22Rv1 (cell line): ENCODE measurements around the gene ZNF423.

Experiments
- H3K27ac ChIP-seq: fragments of 450-650 bp; 2 replicates; pipeline ENCODE4 v1.5.1; 2017
- ZFX ChIP-seq: fragments of 450-650 bp; IDR thresholded peaks from 2 replicates; pipeline ENCODE4 v1.6.1; 2017; ENCODE audit warnings: antibody characterized with exemption, borderline replicate concordance
- TF ChIP-seq, protein P1 (sequence below): fragments of 450-650 bp; IDR thresholded peaks from 2 replicates; pipeline ENCODE4 v1.5.1; 2017; ENCODE audit warnings: mild to moderate bottlenecking

ZNF423 gene

DNA sequence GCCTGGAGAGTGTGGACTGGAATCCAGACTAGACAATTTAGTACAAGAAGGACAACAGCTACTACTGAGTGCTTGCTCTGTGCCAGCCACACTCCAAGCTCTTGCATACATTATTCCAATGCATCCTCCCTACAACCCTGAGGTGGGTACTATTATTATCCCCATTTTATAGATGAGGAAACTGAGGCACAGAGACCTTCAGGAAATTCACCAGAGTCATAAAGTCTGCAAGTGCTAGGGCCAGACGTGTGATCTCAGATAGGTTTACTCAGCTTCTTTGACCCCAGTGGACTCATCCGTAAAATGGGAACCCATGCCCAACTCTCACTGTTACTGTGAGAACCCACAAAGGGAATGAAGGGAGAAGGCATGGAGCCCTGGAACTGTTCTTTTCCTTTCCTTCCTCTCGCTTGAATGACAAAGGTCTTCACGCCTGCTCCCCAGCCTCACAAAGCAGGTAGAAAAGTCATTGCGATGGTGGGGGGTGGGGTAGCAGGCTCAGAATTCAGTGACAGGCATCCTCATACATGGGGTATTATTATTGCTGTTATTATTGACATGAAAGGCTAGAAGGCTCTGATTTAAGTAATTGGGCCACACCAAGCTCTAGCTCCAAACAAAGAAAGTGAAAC lies 160.0 kb downstream of the ZNF423 start:
- TF ChIP-seq ZFX: no peak
- TF ChIP-seq, protein P1, sequence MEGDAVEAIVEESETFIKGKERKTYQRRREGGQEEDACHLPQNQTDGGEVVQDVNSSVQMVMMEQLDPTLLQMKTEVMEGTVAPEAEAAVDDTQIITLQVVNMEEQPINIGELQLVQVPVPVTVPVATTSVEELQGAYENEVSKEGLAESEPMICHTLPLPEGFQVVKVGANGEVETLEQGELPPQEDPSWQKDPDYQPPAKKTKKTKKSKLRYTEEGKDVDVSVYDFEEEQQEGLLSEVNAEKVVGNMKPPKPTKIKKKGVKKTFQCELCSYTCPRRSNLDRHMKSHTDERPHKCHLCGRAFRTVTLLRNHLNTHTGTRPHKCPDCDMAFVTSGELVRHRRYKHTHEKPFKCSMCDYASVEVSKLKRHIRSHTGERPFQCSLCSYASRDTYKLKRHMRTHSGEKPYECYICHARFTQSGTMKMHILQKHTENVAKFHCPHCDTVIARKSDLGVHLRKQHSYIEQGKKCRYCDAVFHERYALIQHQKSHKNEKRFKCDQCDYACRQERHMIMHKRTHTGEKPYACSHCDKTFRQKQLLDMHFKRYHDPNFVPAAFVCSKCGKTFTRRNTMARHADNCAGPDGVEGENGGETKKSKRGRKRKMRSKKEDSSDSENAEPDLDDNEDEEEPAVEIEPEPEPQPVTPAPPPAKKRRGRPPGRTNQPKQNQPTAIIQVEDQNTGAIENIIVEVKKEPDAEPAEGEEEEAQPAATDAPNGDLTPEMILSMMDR: no peak
- no peak overlapping the region for H3K27ac ChIP-seq

DNA sequence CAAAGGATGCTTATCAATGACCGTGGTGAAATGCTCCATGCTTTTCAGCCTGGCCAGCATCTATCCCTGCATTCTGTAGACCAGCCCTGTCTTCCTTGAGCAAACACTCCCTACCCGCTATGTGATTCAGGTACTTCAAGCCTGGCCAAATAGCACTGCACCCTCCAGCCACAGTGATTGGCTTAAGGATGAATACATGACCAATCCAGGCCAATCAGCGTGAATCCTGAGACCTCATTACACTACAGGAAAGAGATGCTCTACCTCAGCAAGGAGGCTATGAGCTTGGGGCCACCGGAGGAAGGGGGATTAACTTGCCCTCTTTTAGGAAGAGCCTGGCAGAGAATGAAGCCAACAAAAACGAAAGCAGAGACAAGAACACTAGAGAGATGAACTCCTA lies 162.5 kb downstream of the ZNF423 start:
- no peak overlapping the region for H3K27ac ChIP-seq
- TF ChIP-seq ZFX: no peak
- TF ChIP-seq, protein P1: no peak

DNA sequence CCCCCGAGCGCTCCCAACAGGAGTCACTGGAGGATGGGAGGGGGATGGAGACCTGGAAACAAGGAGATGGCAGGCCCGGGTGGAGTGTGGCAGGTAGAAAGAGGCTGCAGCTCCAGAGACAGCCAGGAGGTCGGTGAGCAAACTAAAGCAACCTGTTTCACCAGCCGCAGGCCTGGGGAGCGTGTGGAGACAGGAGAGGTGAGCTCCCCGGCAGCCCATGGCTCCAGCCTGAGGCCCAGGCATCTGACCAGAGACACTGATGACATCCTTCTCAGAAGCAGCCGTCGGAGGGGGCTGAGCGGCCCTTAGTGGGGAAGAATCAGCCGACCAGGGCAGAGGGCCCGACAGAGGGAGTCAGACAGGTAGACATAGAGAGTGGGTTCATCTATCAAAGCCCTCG lies 165.1 kb downstream of the ZNF423 start:
- TF ChIP-seq, protein P1: no peak
- TF ChIP-seq ZFX: no peak
- H3K27ac ChIP-seq: no peak overlapping the region

DNA sequence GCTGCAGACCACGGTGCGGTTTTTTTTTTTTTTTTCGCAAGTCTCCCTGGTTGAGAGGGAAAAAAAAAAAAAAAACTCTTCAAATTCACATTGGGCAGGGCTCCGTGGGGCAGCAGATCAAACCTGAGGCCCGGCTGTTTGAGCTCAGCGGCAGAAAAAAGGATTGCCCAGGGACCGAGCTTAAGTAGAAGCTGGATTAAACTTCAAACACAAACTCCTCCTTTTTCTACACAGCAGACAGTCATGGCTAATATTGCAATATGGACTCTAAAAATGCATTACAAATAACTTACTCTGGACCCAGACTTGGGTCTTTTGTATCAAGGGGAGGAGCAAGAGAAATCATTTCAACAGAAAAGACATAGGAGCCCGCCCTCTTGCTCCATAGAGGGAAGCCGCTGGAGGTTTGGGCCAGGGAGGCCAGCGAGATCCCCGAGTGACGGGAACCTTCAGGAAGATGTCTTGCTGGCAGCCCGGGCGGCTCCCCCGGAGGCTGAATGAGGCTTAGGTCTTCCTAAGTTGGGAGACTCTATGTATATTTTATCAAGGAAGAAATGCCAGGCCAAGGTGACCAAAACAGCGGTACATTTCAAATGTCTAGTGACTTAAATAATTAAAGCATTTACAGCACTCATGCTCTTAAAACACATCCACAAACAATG lies 167.7 kb downstream of the ZNF423 start:
- TF ChIP-seq, protein P1: no peak
- no peak for TF ChIP-seq ZFX
- no peak overlapping the region for H3K27ac ChIP-seq

DNA sequence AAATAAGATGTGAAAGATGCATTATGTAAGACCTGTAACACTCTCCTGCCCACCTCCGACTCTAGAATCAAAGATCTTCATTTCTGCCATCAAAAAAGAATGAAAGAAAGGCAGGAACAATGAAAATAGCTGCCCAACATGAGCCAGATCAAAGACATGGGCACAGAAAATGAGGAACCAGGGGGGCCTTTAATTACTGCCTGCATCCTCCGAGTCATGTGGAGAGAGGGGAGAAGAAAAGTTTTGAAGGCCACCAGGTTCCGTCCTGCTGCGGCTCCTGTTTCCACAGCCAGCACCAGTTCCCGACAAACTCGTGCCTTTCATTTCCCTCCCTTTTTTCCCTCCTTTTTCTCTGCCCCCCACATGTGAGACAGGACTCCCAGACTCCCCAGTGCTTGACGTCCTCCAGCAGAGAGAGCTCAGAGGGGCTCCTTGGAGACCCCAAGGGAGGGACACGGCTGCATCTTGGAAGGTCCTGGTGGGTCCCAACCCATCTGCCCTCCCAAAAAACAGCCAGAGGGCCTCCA lies 168.4 kb downstream of the ZNF423 start:
- no peak for TF ChIP-seq ZFX
- TF ChIP-seq, protein P1: no peak

DNA sequence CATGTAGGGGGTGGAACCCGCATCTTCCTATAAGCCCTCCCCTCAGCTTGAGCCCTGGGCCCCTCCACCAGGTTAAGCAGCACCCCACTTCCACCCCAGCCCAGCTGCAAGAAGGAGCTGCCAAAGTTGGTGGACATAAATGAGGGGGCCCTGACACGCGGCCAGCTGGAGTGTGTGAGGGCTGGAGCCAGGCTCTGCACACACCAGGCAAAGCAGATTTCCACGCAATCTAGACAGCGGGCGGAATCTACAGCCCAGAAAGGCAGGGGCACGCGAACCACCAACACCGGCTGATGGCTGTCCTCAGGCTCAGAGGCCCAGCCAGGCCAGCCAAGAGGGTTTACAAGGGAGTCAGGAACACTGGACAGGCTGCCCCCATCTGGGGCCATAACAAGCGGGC lies 171.2 kb downstream of the ZNF423 start:
- no peak overlapping the region for H3K27ac ChIP-seq
- TF ChIP-seq, protein P1: no peak
- no peak for TF ChIP-seq ZFX

More for the DNA sequence above, 168.4 kb downstream of the ZNF423 start:
- H3K27ac ChIP-seq: no peak overlapping the region

DNA sequence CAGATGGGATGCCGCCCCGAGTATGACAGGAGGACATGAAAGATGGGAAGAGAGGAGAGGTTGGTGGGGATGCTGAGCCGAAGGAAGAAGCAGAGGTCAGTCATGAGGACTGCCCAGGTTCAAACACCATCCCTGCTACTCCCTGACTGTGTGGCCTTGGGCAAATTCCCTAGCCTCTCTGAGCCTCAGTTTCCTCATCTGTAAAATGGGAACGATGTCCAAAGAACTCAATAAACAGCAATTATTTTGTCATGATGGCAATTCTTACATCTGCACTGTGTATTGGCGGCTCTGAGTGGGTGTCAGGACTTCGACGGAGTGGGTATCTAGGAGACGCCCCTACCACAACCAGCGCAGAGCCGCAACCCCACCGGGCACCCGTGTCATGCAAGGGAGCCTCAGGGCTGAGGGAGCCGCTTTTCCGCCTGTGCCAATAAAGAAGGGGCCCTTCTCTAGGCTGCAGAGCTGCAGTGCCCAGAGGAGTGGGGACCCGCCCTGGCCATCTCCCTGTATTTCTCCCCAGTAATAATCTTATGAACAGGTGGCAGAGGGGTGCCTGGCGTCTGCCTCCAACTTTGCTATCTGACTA lies 173.2 kb downstream of the ZNF423 start:
- no peak for TF ChIP-seq ZFX
- TF ChIP-seq, protein P1: no peak
- H3K27ac ChIP-seq: no peak overlapping the region
